ENCODE data around the gene ZNF536.

The ZNF536 gene

GRCh38 chr19:30605333-30605732 lies 233.1 kb downstream of the ZNF536 start:
- no peak overlapping the region for H3K4me3 ChIP-seq (ENCODE audit: low read depth, low read length)
- TF ChIP-seq CTCF (IDR thresholded peaks at IDR 0.05; ENCODE audit: borderline replicate concordance, insufficient read depth, low read depth, low read length) = no peak

- no peak for TF ChIP-seq CTCF (IDR thresholded peaks at IDR 0.05; ENCODE audit: borderline replicate concordance, insufficient read depth, low read depth, low read length)
Measured at GRCh38 chr19:30606114-30607050, 234.2 kb downstream of the ZNF536 start.

More at GRCh38 chr19:30606114-30607050, 234.2 kb downstream of the ZNF536 start:
- no peak overlapping the region for H3K4me3 ChIP-seq (ENCODE audit: low read depth, low read length)
